Measurements from ENCODE around the gene MPI.

MPI gene

GRCh38 chr15:74897300-74897701 is 7.5 kb downstream of the MPI start:
- peaks cover 0 to 1% of the 10 kb centered on the region in 2 donors for H3K9me3 ChIP-seq (replicated peaks in 1 of 2; ENCODE audit: control insufficient read depth in 2 of 2, insufficient read depth in 1 of 2, low read depth in 1 of 2, low read length in 2 of 2)
- no peak overlapping the region for H4K8ac ChIP-seq (ENCODE audit: low read depth, low read length)
- no peak overlapping the region for H2BK120ac ChIP-seq (ENCODE audit: low read depth, low read length)
- H3K9ac ChIP-seq (ENCODE audit: low read depth, low read length, poor library complexity): no peak overlapping the region
- no peak for DNase-seq (ENCODE audit: low spot score)
- H3K18ac ChIP-seq (ENCODE audit: low read length): no peak overlapping the region
- H3K14ac ChIP-seq (ENCODE audit: low read length): peak overlapping the region; percentile 32
- no peak overlapping the region for H2BK15ac ChIP-seq (ENCODE audit: low read length)
- H3K27ac ChIP-seq (replicated peaks; ENCODE audit: low read length): peak overlapping the region; percentile 19
- no peak overlapping the region for H4K91ac ChIP-seq (ENCODE audit: low read depth, low read length, poor library complexity)
- no CpG with 5 or more reads among the region's 6 CpGs for whole genome bisulfite sequencing, 2 donors (ENCODE audit: extremely low coverage in 2 of 2, insufficient read length in 2 of 2, insufficient replicate concordance in 1 of 2)
- H2BK5ac ChIP-seq (ENCODE audit: low read length): no peak overlapping the region
- H3K23ac ChIP-seq (ENCODE audit: low read depth, low read length, poor library complexity): peak overlapping the region; percentile 65
- no peak overlapping the region for H3K4ac ChIP-seq (ENCODE audit: low read length)
- H3K36me3 ChIP-seq (replicated peaks in 1 of 2; ENCODE audit: control insufficient read depth in 2 of 2, insufficient read depth in 2 of 2, low read length in 2 of 2): peaks cover 49 to 82% of the 10 kb centered on the region in 2 donors
- no peak overlapping the region for H2AK5ac ChIP-seq (ENCODE audit: low read depth, low read length)
- H2AFZ ChIP-seq (ENCODE audit: low read length): no peak overlapping the region
- H2BK12ac ChIP-seq (ENCODE audit: low read length): no peak overlapping the region
- H3K4me2 ChIP-seq (ENCODE audit: insufficient read depth, low read length, poor library complexity, severe bottlenecking): no peak overlapping the region
- H3K4me1 ChIP-seq (ENCODE audit: control insufficient read depth in 2 of 2, insufficient read depth in 1 of 2, low read depth in 1 of 2, low read length in 2 of 2): peaks cover 0 to 3% of the 10 kb centered on the region in 2 donors
- H3K79me1 ChIP-seq (ENCODE audit: low read depth, low read length): no peaks in the 10 kb centered on the region
- no peak overlapping the region for H3K4me3 ChIP-seq (ENCODE audit: low read length in 2 of 2)
- H3K27me3 ChIP-seq (ENCODE audit: control insufficient read depth in 3 of 3, insufficient read depth in 3 of 3, low read depth in 1 of 3, low read length in 3 of 3): no peaks in the 10 kb centered on the region

GRCh38 chr15:74901612-74902063 is 11.8 kb downstream of the MPI start:
- peaks cover 55 to 81% of the 10 kb centered on the region in 2 donors for H3K36me3 ChIP-seq (replicated peaks in 1 of 2; ENCODE audit: control insufficient read depth in 2 of 2, insufficient read depth in 2 of 2, low read length in 2 of 2)
- no peak overlapping the region for H3K14ac ChIP-seq (ENCODE audit: low read length)
- no peak overlapping the region for H3K4me2 ChIP-seq (ENCODE audit: insufficient read depth, low read length, poor library complexity, severe bottlenecking)
- no peak overlapping the region for H3K9ac ChIP-seq (ENCODE audit: low read depth, low read length, poor library complexity)
- H4K91ac ChIP-seq (ENCODE audit: low read depth, low read length, poor library complexity): no peak overlapping the region
- H4K8ac ChIP-seq (ENCODE audit: low read depth, low read length): no peak overlapping the region
- peaks cover 0 to 1% of the 10 kb centered on the region in 2 donors for H3K9me3 ChIP-seq (replicated peaks in 1 of 2; ENCODE audit: control insufficient read depth in 2 of 2, insufficient read depth in 1 of 2, low read depth in 1 of 2, low read length in 2 of 2)
- no CpG with 5 or more reads among the region's 5 CpGs for WGBS, 2 donors (ENCODE audit: extremely low coverage in 2 of 2, insufficient read length in 2 of 2, insufficient replicate concordance in 1 of 2)
- H2AFZ ChIP-seq (ENCODE audit: low read length): no peak overlapping the region
- H3K23ac ChIP-seq (ENCODE audit: low read depth, low read length, poor library complexity): no peak overlapping the region
- H3K27me3 ChIP-seq (ENCODE audit: control insufficient read depth in 3 of 3, insufficient read depth in 3 of 3, low read depth in 1 of 3, low read length in 3 of 3): no peaks in the 10 kb centered on the region
- H3K4me3 ChIP-seq (ENCODE audit: low read length in 2 of 2): no peak overlapping the region
- H3K4me1 ChIP-seq (ENCODE audit: control insufficient read depth in 2 of 2, insufficient read depth in 1 of 2, low read depth in 1 of 2, low read length in 2 of 2): peaks cover 4 to 8% of the 10 kb centered on the region in 2 donors
- peaks cover 6% of the 10 kb centered on the region for H3K79me1 ChIP-seq (ENCODE audit: low read depth, low read length)
- H2BK5ac ChIP-seq (ENCODE audit: low read length): no peak overlapping the region
- no peak overlapping the region for H2BK120ac ChIP-seq (ENCODE audit: low read depth, low read length)
- no peak overlapping the region for H2AK5ac ChIP-seq (ENCODE audit: low read depth, low read length)
- no peak overlapping the region for H3K27ac ChIP-seq (replicated peaks; ENCODE audit: low read length)
- peak; percentile 57 for DNase-seq (ENCODE audit: low spot score)
- no peak overlapping the region for H3K4ac ChIP-seq (ENCODE audit: low read length)
- H2BK15ac ChIP-seq (ENCODE audit: low read length): no peak overlapping the region
- no peak overlapping the region for H2BK12ac ChIP-seq (ENCODE audit: low read length)
- H3K18ac ChIP-seq (ENCODE audit: low read length): no peak overlapping the region

GRCh38 chr15:74902295-74903075 is 12.6 kb downstream of the MPI start:
- peaks cover 8 to 10% of the 10 kb centered on the region in 2 donors for H3K4me1 ChIP-seq (ENCODE audit: control insufficient read depth in 2 of 2, insufficient read depth in 1 of 2, low read depth in 1 of 2, low read length in 2 of 2)
- no CpG with 5 or more reads among the region's 4 CpGs for WGBS, 2 donors (ENCODE audit: extremely low coverage in 2 of 2, insufficient read length in 2 of 2, insufficient replicate concordance in 1 of 2)
- no peak for DNase-seq (ENCODE audit: low spot score)
- H3K36me3 ChIP-seq (replicated peaks in 1 of 2; ENCODE audit: control insufficient read depth in 2 of 2, insufficient read depth in 2 of 2, low read length in 2 of 2): peaks cover 50 to 72% of the 10 kb centered on the region in 2 donors
- H3K4me3 ChIP-seq (ENCODE audit: low read length in 2 of 2): no peak overlapping the region
- no peak overlapping the region for H3K9ac ChIP-seq (ENCODE audit: low read depth, low read length, poor library complexity)
- no peak overlapping the region for H4K91ac ChIP-seq (ENCODE audit: low read depth, low read length, poor library complexity)
- no peaks in the 10 kb centered on the region for H3K27me3 ChIP-seq (ENCODE audit: control insufficient read depth in 3 of 3, insufficient read depth in 3 of 3, low read depth in 1 of 3, low read length in 3 of 3)
- H3K4me2 ChIP-seq (ENCODE audit: insufficient read depth, low read length, poor library complexity, severe bottlenecking): no peak overlapping the region
- no peak overlapping the region for H2BK12ac ChIP-seq (ENCODE audit: low read length)
- no peak overlapping the region for H2AFZ ChIP-seq (ENCODE audit: low read length)
- H2BK120ac ChIP-seq (ENCODE audit: low read depth, low read length): no peak overlapping the region
- H2BK15ac ChIP-seq (ENCODE audit: low read length): no peak overlapping the region
- H3K27ac ChIP-seq (replicated peaks; ENCODE audit: low read length): no peak overlapping the region
- no peak overlapping the region for H4K8ac ChIP-seq (ENCODE audit: low read depth, low read length)
- H3K9me3 ChIP-seq (replicated peaks in 1 of 2; ENCODE audit: control insufficient read depth in 2 of 2, insufficient read depth in 1 of 2, low read depth in 1 of 2, low read length in 2 of 2): peaks cover 0 to 1% of the 10 kb centered on the region in 2 donors
- H3K4ac ChIP-seq (ENCODE audit: low read length): no peak overlapping the region
- no peak overlapping the region for H2AK5ac ChIP-seq (ENCODE audit: low read depth, low read length)
- H2BK5ac ChIP-seq (ENCODE audit: low read length): no peak overlapping the region
- no peak overlapping the region for H3K23ac ChIP-seq (ENCODE audit: low read depth, low read length, poor library complexity)
- no peak overlapping the region for H3K18ac ChIP-seq (ENCODE audit: low read length)
- no peak overlapping the region for H3K14ac ChIP-seq (ENCODE audit: low read length)
- peaks cover 6% of the 10 kb centered on the region for H3K79me1 ChIP-seq (ENCODE audit: low read depth, low read length)

GRCh38 chr15:74903676-74904075 is 13.8 kb downstream of the MPI start:
- H2BK12ac ChIP-seq (ENCODE audit: low read length): no peak overlapping the region
- H3K4me1 ChIP-seq (ENCODE audit: control insufficient read depth in 2 of 2, insufficient read depth in 1 of 2, low read depth in 1 of 2, low read length in 2 of 2): peaks cover 9 to 10% of the 10 kb centered on the region in 2 donors
- DNase-seq (ENCODE audit: low spot score): no peak
- WGBS, 2 donors (ENCODE audit: extremely low coverage in 2 of 2, insufficient read length in 2 of 2, insufficient replicate concordance in 1 of 2): no CpG with 5 or more reads among the region's 1 CpG
- H2BK120ac ChIP-seq (ENCODE audit: low read depth, low read length): no peak overlapping the region
- H3K27me3 ChIP-seq (ENCODE audit: control insufficient read depth in 3 of 3, insufficient read depth in 3 of 3, low read depth in 1 of 3, low read length in 3 of 3): no peaks in the 10 kb centered on the region
- peaks cover 47 to 65% of the 10 kb centered on the region in 2 donors for H3K36me3 ChIP-seq (replicated peaks in 1 of 2; ENCODE audit: control insufficient read depth in 2 of 2, insufficient read depth in 2 of 2, low read length in 2 of 2)
- H2AFZ ChIP-seq (ENCODE audit: low read length): no peak overlapping the region
- H3K4me2 ChIP-seq (ENCODE audit: insufficient read depth, low read length, poor library complexity, severe bottlenecking): no peak overlapping the region
- H3K9me3 ChIP-seq (replicated peaks in 1 of 2; ENCODE audit: control insufficient read depth in 2 of 2, insufficient read depth in 1 of 2, low read depth in 1 of 2, low read length in 2 of 2): peaks cover 0 to 1% of the 10 kb centered on the region in 2 donors
- no peak overlapping the region for H4K91ac ChIP-seq (ENCODE audit: low read depth, low read length, poor library complexity)
- H2BK15ac ChIP-seq (ENCODE audit: low read length): no peak overlapping the region
- H2AK5ac ChIP-seq (ENCODE audit: low read depth, low read length): no peak overlapping the region
- H3K9ac ChIP-seq (ENCODE audit: low read depth, low read length, poor library complexity): no peak overlapping the region
- H3K23ac ChIP-seq (ENCODE audit: low read depth, low read length, poor library complexity): no peak overlapping the region
- H3K27ac ChIP-seq (replicated peaks; ENCODE audit: low read length): no peak overlapping the region
- no peak overlapping the region for H3K18ac ChIP-seq (ENCODE audit: low read length)
- peaks cover 6% of the 10 kb centered on the region for H3K79me1 ChIP-seq (ENCODE audit: low read depth, low read length)
- no peak overlapping the region for H4K8ac ChIP-seq (ENCODE audit: low read depth, low read length)
- H3K4me3 ChIP-seq (ENCODE audit: low read length in 2 of 2): no peak overlapping the region
- no peak overlapping the region for H2BK5ac ChIP-seq (ENCODE audit: low read length)
- H3K4ac ChIP-seq (ENCODE audit: low read length): no peak overlapping the region
- H3K14ac ChIP-seq (ENCODE audit: low read length): no peak overlapping the region

Measured in neuronal stem cell (in vitro differentiated cells).